Keratinocyte (primary cell): ENCODE data around the gene THBS2.

ENCODE experiments used
- CTCF ChIP-seq, 3 experiments: IDR thresholded peaks in 1 of 3; conservative IDR thresholded peaks in 1 of 3; optimal IDR thresholded peaks in 1 of 3; 2 replicates in 2 of 3; 3 replicates in 1 of 3; pipeline versions ENCODE3 to v1.5.1; 2011; ENCODE audit warnings: low read length in 3 of 3, mild to moderate bottlenecking in 3 of 3, moderate library complexity in 2 of 3, control low read depth in 1 of 3, inconsistent platforms in 1 of 3; ENCODE audit not compliant: insufficient read depth in 2 of 3; ENCODE audit errors: extremely low read depth in 1 of 3
- EZH2 ChIP-seq: IDR thresholded peaks from one replicate; pipeline ENCODE4 v1.6.1; 2012; ENCODE audit warnings: inconsistent platforms, mild to moderate bottlenecking, low read length, moderate library complexity

- TF ChIP-seq CTCF (optimal IDR thresholded peaks at IDR 0.05 in 1 of 3, IDR thresholded peaks at IDR 0.05 in 1 of 3, conservative IDR thresholded peaks at IDR 0.05 in 1 of 3; ENCODE audit: extremely low read depth in 1 of 3, insufficient read depth in 2 of 3, low read length in 3 of 3) (no peak), EZH2 (no peak)
These were observed 48.2 kb downstream of the THBS2 start for GRCh38 chr6:169205176-169206160.
